GM12872 (cell line): Measurements from ENCODE around the gene ROBO1.

Experiments used
- TF ChIP-seq, protein P1 (sequence below): IDR thresholded peaks from 3 replicates; pipeline ENCODE4 v1.5.1; 2011; ENCODE audit warnings: low read depth, mild to moderate bottlenecking, low read length, moderate library complexity; ENCODE audit not compliant: insufficient read depth

Gene ROBO1

DNA sequence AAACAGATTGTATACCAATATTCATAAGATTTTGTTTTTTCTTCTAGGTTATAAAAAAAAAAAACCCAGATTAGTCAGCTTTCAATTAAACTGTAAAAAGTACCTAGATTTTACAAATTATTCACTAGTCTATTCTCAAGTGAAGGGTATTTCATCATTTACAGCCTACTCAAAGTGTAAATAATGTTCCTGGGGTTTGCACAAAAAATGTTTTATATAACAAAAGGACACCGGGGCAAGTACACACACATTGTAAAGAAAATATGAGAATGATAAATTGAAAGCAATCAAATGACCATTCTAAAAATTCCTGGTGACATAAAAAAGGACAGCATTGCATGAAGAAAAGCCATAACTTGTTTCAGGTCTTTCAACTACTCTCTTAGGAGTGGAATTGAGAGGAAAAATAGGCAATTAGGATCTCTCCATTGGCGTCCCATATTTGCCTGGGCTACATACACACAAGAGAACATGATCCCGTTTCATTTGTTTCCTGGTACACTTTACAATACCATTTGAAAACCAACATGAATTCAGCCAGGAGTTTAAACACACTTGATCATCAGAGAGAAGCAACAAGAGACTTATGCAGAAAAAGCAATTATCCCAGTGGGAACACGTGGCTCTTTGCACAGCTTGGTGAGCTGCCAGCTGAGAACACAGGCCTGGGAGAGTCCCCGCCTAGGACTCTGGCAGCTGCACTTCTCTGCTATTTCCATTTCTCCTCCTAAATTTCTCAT, 1039.2 kb downstream of the ROBO1 start:
- TF ChIP-seq, protein P1, sequence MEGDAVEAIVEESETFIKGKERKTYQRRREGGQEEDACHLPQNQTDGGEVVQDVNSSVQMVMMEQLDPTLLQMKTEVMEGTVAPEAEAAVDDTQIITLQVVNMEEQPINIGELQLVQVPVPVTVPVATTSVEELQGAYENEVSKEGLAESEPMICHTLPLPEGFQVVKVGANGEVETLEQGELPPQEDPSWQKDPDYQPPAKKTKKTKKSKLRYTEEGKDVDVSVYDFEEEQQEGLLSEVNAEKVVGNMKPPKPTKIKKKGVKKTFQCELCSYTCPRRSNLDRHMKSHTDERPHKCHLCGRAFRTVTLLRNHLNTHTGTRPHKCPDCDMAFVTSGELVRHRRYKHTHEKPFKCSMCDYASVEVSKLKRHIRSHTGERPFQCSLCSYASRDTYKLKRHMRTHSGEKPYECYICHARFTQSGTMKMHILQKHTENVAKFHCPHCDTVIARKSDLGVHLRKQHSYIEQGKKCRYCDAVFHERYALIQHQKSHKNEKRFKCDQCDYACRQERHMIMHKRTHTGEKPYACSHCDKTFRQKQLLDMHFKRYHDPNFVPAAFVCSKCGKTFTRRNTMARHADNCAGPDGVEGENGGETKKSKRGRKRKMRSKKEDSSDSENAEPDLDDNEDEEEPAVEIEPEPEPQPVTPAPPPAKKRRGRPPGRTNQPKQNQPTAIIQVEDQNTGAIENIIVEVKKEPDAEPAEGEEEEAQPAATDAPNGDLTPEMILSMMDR: no peak

DNA sequence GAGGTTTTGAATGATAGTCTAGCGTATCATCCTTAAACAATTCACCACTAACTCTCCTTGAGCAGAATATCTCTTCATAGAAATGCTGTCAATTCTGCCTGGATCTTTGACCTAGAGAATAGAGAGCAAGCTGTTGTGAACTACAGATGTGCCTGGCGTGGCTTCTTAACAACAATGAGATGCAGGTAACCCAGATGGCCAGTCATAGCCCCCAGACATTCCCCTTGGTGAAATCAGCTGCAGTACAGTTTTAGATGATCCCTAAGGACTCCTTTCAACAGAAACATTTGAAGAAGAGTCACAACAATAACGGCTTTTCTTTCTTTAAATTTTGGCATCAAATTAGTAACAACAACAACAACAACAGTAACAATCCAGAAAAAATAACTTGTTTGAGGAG, 1041.3 kb downstream of the ROBO1 start:
- TF ChIP-seq, protein P1: no peak

DNA sequence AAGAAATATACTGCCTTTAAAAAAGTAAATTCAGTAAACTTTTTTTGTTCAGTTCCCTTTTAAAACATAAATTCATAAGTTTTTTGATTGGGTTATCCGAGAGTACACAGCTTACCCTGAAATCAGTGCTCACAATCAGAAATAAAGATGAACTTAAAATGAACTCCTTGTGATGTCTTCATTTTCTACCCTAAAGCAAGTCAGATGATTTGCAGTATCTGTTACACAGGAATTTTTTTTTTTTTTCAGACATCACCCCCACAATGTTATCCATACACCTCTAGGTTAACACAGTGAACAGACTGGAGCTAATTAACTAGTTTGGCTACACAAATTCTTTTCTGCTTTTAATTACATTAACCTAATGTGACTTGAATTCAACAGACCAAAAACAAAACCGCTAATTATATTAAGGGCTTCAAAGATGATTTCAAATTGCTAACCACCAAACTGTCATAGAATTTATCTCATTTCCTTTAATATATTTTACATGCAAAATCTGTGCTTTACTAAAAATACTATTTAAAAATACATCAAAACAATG, 1042.0 kb downstream of the ROBO1 start:
- TF ChIP-seq, protein P1: no peak

DNA sequence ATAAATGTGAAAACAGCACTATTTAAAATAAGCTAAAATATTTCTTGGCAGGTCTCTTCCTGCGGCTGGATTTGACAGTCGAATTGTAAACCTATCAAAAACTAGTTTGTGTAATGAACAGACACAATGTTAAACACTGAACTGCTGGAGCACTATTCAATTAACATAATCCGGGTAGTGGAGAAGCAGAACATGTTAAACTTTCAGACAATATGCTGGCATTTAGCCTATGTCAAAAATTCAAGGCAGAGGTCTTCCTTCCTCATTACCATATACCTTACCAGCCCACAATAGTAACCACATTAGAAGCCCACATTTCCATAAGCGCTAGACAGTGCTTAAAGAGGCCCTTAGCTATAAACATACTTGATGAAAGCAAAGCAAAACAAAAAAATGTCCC, 1042.9 kb downstream of the ROBO1 start:
- TF ChIP-seq, protein P1: no peak

DNA sequence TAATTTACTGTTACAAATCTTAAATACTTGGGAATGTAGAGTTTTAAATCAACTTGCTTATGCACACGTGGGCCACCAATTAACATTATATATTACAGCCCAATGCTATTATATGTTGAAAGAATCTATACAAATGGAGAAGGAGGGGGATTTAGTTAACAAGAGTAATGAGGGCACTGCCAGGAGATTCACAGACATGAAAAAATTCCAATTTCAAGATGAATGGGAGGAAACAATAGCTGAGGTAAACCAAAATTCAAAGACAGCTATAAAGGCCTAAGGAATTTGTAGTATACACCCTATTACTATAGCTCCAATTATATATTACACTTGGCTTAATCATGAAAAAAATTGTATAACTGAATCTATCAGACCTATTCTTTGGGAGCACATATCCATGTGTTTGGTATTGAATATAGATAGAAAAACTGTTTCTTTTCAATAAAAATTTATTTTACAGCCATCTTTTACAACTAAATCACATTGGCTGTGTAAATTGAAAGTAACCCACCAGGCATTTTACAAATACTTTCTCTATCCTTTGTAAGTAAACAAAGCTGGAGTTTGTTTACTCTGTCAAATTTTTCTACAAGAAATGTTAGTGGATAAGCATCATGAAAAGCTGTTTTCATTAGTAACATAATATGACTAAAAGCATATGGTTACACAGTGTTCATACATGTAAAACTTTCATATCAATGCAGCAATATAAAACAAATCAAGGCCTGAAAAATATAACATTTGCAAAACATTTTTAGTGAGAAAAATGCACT, 1045.8 kb downstream of the ROBO1 start:
- TF ChIP-seq, protein P1: no peak

DNA sequence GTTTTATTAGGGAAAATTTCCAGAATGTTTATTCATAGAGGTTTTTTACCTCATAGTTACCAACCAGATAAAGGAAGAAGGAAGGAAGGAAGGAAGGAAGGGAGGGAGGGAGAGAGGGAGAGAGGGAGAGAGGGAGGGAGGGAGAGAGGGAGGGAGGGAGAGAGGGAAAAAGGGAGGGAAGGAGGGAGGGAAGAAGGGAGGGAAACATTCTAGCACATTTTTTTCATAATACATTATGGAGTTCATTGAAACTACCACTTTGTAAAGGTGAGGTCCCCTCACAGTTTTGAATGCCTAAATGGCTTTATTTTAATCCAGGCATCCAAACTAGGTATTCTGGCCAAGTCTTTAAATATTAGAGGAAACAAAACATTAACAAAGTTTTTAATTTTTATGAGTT, 1049.1 kb downstream of the ROBO1 start:
- TF ChIP-seq, protein P1: no peak

DNA sequence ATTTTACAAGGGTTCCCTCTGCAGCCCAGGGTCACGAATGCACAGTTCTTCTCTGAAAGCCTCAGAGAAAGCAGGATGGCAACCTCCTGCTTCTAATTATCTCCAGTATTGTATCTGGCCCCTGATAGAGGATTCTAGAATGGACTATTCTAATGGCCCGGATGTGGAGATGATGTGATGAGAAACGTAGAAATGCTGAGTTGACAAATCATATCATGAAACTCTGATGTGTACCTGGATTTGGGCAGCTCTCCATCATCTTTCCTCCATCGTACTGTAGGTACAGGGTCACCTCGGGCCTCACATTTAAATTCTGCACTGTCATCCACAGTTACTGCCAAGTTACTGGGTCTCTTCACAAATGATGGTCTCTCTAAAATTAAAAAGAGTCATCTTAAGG, 1050.8 kb downstream of the ROBO1 start:
- TF ChIP-seq, protein P1: no peak
